Peyer's patch (tissue), 4 donors: ENCODE results near the gene ADORA3. TPM values are rescaled to one million over a fixed set of nuclear protein-coding genes. Genes with fewer than 3 reads are reported as not detected.
A peak's percentile ranks its signal among the peaks of the same experiment; 100 is the strongest.
"Not testable (repeated sequence)": the region's sequence is repeated elsewhere in the genome, so short reads cannot be mapped to it uniquely, and the experiment has no call there.

Experiments
- DNase-seq, 3 donors: peaks; one replicate each; pipeline ENCODE4 v3.0.0-alpha.2; 2017 to 2019
- H3K27ac ChIP-seq, 4 donors: fragments of 200-600 bp; sonication (generic); one replicate each; pipeline ENCODE4 v1.5.1; 2016 to 2019
- H3K27me3 ChIP-seq, 2 donors: fragments of 200-600 bp; sonication (generic); one replicate each; pipeline ENCODE4 v1.5.1; 2019
- H3K36me3 ChIP-seq, 3 donors: fragments of 200-600 bp; sonication (generic); one replicate each; pipeline ENCODE4 v1.5.1; 2016 to 2019
- H3K4me1 ChIP-seq, 4 donors: fragments of 200-600 bp; sonication (generic); one replicate each; pipeline ENCODE4 v1.5.1; 2016 to 2019
- H3K4me3 ChIP-seq, 4 donors: fragments of 200-600 bp; sonication (generic); 1 replicate in 3 of 4; 2 replicates in 1 of 4; pipeline ENCODE4 v1.5.1; 2016 to 2019; ENCODE audit warnings: mild to moderate bottlenecking in 1 of 4
- H3K9me3 ChIP-seq, 4 donors: fragments of 200-600 bp; sonication (generic); one replicate each; pipeline ENCODE4 v1.5.1; 2016 to 2019; ENCODE audit warnings: mild to moderate bottlenecking in 1 of 4
- CTCF ChIP-seq, 6 experiments: fragments of 450-650 bp in 4 of 6; fragments of 200-600 bp in 2 of 6; sonication (generic) in 1 of 6; IDR thresholded peaks; one replicate each; pipeline ENCODE4 v1.5.1; 2017 to 2019; ENCODE audit warnings: antibody characterized with exemption in 6 of 6, mild to moderate bottlenecking in 3 of 6, moderate library complexity in 1 of 6
- POLR2A ChIP-seq, 2 donors: fragments of 450-650 bp; IDR thresholded peaks; one replicate each; pipeline ENCODE4 v1.5.1; 2017; ENCODE audit warnings: antibody characterized with exemption in 2 of 2, mild to moderate bottlenecking in 2 of 2, moderate library complexity in 2 of 2
- total RNA-seq, 4 donors: library from RNA; depleted of rRNA; stranded (reverse); fragments of >200 nt; gene quantifications; one replicate each; pipeline ENCODE4 v1.1.0, GENCODE V29; 2016

ADORA3 gene
- 10 to 100 TPM in 1 of 4 donors, 1 to 10 TPM in 2, not detected in 1; 2.3 to 14.9 (median 4.7) TPM for total RNA-seq

GRCh38 chr1:111503585-111504060 is at the start of gene ADORA3, which contains the start of gene TMIGD3:
Gene ADORA3 (minus strand): TSS chr1:111503633. CDS start chr1:111503354, 279 bp downstream.
Gene TMIGD3 (minus strand): TSS chr1:111503633. CDS start chr1:111503354, 279 bp downstream.
- DNase-seq, result peak in 2 of 3 donors; percentile 61 to 75
- Histone ChIP-seq H3K36me3 (no peaks in the 10 kb centered on the region), H3K4me1 (peaks cover 6 to 24% (median 17%) of the 10 kb centered on the region in 4 donors), H3K27me3 (no peaks in the 10 kb centered on the region), H3K9me3 (no peaks in the 10 kb centered on the region), H3K4me3 (peak within 1 kb of the TSS in 2 of 4 donors; percentile 15 to 20), H3K27ac (peak within 1 kb of the TSS; percentile 26 to 95 (median 66))
- TF ChIP-seq CTCF (IDR thresholded peaks at IDR 0.05), result no peak
- peak in 1 of 2 donors; percentile 40 for TF ChIP-seq POLR2A (IDR thresholded peaks at IDR 0.05)

- Histone ChIP-seq H3K27ac (no peak overlapping the region), H3K27me3 (no peaks in the 10 kb centered on the region), H3K4me3 (no peak overlapping the region), H3K36me3 (no peaks in the 10 kb centered on the region), H3K4me1 (no peaks in the 10 kb centered on the region), H3K9me3 (no peaks in the 10 kb centered on the region)
- no peak for TF ChIP-seq CTCF (IDR thresholded peaks at IDR 0.05)
- TF ChIP-seq POLR2A (IDR thresholded peaks at IDR 0.05), result no peak
- DNase-seq, result no peak
These were observed 49.8 kb upstream of the ADORA3 start for GRCh38 chr1:111553196-111553595.

- no peak overlapping the region for H3K4me3 ChIP-seq
- no peaks in the 10 kb centered on the region for H3K36me3 ChIP-seq
- no peak overlapping the region for H3K27ac ChIP-seq
- no peak for DNase-seq
- H3K4me1 ChIP-seq, result no peaks in the 10 kb centered on the region
- TF ChIP-seq CTCF (IDR thresholded peaks at IDR 0.05) (no peak), POLR2A (IDR thresholded peaks at IDR 0.05) (no peak)
- H3K9me3 ChIP-seq, result no peaks in the 10 kb centered on the region
- no peaks in the 10 kb centered on the region for H3K27me3 ChIP-seq
These were observed 49.2 kb upstream of the ADORA3 start for GRCh38 chr1:111552587-111552986.

- TF ChIP-seq CTCF (IDR thresholded peaks at IDR 0.05), result no peak
- no peak for TF ChIP-seq POLR2A (IDR thresholded peaks at IDR 0.05)
- Histone ChIP-seq H3K4me3 (no peak overlapping the region), H3K27ac (no peak overlapping the region), H3K4me1 (no peaks in the 10 kb centered on the region), H3K27me3 (no peaks in the 10 kb centered on the region), H3K9me3 (no peaks in the 10 kb centered on the region), H3K36me3 (no peaks in the 10 kb centered on the region)
- no peak for DNase-seq
These were observed 48.4 kb upstream of the ADORA3 start for GRCh38 chr1:111551623-111552411.

GRCh38 chr1:111547786-111548185 is 44.4 kb upstream of the ADORA3 start:
- H3K9me3 ChIP-seq, H3K36me3 ChIP-seq, H3K27ac ChIP-seq, DNase-seq, H3K27me3 ChIP-seq, H3K4me1 ChIP-seq, H3K4me3 ChIP-seq: not testable (repeated sequence)

- H3K4me3 ChIP-seq, result no peak overlapping the region
- TF ChIP-seq POLR2A (IDR thresholded peaks at IDR 0.05), result no peak
- TF ChIP-seq CTCF (IDR thresholded peaks at IDR 0.05), result no peak
These were observed 38.8 kb upstream of the ADORA3 start for GRCh38 chr1:111542187-111542586.

More at GRCh38 chr1:111542187-111542586, 38.8 kb upstream of the ADORA3 start:
- Histone ChIP-seq H3K27me3 (no peaks in the 10 kb centered on the region), H3K9me3 (no peaks in the 10 kb centered on the region), H3K36me3 (no peaks in the 10 kb centered on the region), H3K4me1 (peaks cover 0 to 10% (median 0%) of the 10 kb centered on the region in 4 donors), H3K27ac (no peak overlapping the region)
- DNase-seq, result no peak
